Measurements from ENCODE around the gene C1QTNF9B. TPM values are rescaled to one million over a fixed set of nuclear protein-coding genes. Genes with fewer than 3 reads are reported as not detected.

Gene C1QTNF9B
- polyA plus RNA-seq, 3 donors = not detected

DNA sequence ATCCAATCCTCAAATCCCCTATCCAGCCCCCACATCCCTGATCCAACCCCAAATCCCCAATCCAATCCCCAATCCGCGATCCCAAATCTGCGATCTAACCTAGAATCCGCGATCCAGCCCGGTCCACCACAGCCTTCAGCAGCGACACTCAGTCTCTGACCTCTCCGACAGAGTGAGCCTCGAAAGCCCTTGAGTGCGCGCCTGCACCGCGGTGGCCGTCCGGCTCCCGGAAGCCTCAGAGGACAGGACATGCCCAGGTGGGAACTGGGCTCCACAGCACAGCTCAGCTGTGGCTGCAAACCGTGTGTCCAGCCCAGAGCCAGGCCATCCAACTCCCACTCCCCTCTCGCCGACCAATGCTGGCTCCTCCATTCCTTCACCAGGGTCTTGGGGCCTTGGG is 48.8 kb upstream of the C1QTNF9B start:
- no peaks in the 10 kb centered on the region for H3K9me3 ChIP-seq (replicated peaks in 1 of 2; ENCODE audit: control insufficient read depth in 1 of 2, insufficient read depth in 1 of 2, low read length in 2 of 2)
- H3K4me1 ChIP-seq (ENCODE audit: control insufficient read depth in 1 of 2, insufficient read depth in 2 of 2, low read length in 2 of 2) = no peaks in the 10 kb centered on the region
- H3K27me3 ChIP-seq (ENCODE audit: control insufficient read depth in 2 of 2, insufficient read depth in 2 of 2, low read length in 2 of 2) = no peaks in the 10 kb centered on the region
- no peaks in the 10 kb centered on the region for H3K36me3 ChIP-seq (replicated peaks in 1 of 2; ENCODE audit: control insufficient read depth in 1 of 2, insufficient read depth in 2 of 2, low read length in 2 of 2)
- no peak overlapping the region for H3K27ac ChIP-seq (ENCODE audit: low read depth in 1 of 2, low read length in 2 of 2)
- H4K20me1 ChIP-seq (ENCODE audit: insufficient read depth, low read length) = no peaks in the 10 kb centered on the region
- H3K4me2 ChIP-seq (replicated peaks; ENCODE audit: extremely low read depth, low read length, poor library complexity, severe bottlenecking) = no peak overlapping the region
- Mint-ChIP-seq H3K4me3 (peak overlapping the region in 1 of 2 donors; percentile 44), H3K4me1 (no peaks in the 10 kb centered on the region), H3K27me3 (ENCODE audit: low read depth in 3 of 3) (peaks cover 13 to 20% (median 17%) of the 10 kb centered on the region in 3 donors), H3K27ac (no peak overlapping the region), H3K36me3 (no peaks in the 10 kb centered on the region), H3K9me3 (peaks cover 0 to 3% (median 0%) of the 10 kb centered on the region in 7 donors)
- H3K4me3 ChIP-seq (replicated peaks in 1 of 3; ENCODE audit: low read depth in 2 of 3, low read length in 3 of 3) = no peak overlapping the region
- no peak overlapping the region for H3K9ac ChIP-seq (ENCODE audit: insufficient read depth, low read length, poor library complexity, severe bottlenecking)
- TF ChIP-seq, protein P1, sequence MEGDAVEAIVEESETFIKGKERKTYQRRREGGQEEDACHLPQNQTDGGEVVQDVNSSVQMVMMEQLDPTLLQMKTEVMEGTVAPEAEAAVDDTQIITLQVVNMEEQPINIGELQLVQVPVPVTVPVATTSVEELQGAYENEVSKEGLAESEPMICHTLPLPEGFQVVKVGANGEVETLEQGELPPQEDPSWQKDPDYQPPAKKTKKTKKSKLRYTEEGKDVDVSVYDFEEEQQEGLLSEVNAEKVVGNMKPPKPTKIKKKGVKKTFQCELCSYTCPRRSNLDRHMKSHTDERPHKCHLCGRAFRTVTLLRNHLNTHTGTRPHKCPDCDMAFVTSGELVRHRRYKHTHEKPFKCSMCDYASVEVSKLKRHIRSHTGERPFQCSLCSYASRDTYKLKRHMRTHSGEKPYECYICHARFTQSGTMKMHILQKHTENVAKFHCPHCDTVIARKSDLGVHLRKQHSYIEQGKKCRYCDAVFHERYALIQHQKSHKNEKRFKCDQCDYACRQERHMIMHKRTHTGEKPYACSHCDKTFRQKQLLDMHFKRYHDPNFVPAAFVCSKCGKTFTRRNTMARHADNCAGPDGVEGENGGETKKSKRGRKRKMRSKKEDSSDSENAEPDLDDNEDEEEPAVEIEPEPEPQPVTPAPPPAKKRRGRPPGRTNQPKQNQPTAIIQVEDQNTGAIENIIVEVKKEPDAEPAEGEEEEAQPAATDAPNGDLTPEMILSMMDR (IDR thresholded peaks at IDR 0.05) = no peak
- 61% methylated on average over 19 of the region's 19 CpGs for WGBS (ENCODE audit: insufficient coverage)
- H2AFZ ChIP-seq (ENCODE audit: insufficient read depth, low read depth, low read length, poor library complexity, severe bottlenecking) = no peak overlapping the region
- no peaks in the 10 kb centered on the region for H3K79me2 ChIP-seq (ENCODE audit: insufficient read depth, low read length)
- intact Hi-C loops (cut with micrococcal nuclease) = no loop called here
- no peak for DNase-seq

DNA sequence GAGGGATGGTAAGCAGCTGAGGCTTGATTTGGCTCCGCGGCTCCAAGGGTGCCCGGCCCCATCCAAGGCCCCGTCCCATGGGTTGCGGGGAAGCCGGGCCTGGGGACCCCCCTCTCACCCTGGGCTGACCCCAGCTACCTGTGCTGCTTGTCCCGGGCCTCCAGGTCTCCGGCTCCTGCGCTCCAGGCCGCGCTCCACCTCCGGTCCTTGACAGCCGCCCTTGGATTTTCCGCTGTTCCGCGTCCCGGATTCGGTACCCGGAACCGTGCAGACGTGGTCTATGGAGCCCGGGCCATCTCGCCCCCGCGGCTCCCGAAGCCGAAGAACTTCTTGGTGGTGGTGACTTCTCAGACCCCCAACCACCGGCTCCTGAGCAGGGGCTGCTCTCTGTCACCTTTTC is 48.3 kb upstream of the C1QTNF9B start:
- TF ChIP-seq, protein P1 (IDR thresholded peaks at IDR 0.05) = no peak
- intact Hi-C loops (cut with micrococcal nuclease) = no loop called here
- WGBS (ENCODE audit: insufficient coverage) = 43% methylated on average over 25 of the region's 28 CpGs

More for the DNA sequence above, 48.3 kb upstream of the C1QTNF9B start:
- Mint-ChIP-seq H3K27me3 (ENCODE audit: low read depth in 3 of 3) (peaks cover 13 to 21% (median 19%) of the 10 kb centered on the region in 3 donors), H3K4me1 (no peaks in the 10 kb centered on the region), H3K9me3 (peaks cover 0 to 3% (median 1%) of the 10 kb centered on the region in 7 donors), H3K4me3 (peak overlapping the region in 1 of 2 donors; percentile 44), H3K27ac (no peak overlapping the region), H3K36me3 (no peaks in the 10 kb centered on the region)
- H3K27ac ChIP-seq (ENCODE audit: low read depth in 1 of 2, low read length in 2 of 2) = no peak overlapping the region
- no peaks in the 10 kb centered on the region for H3K36me3 ChIP-seq (replicated peaks in 1 of 2; ENCODE audit: control insufficient read depth in 1 of 2, insufficient read depth in 2 of 2, low read length in 2 of 2)
- H3K79me2 ChIP-seq (ENCODE audit: insufficient read depth, low read length) = no peaks in the 10 kb centered on the region
- H4K20me1 ChIP-seq (ENCODE audit: insufficient read depth, low read length) = no peaks in the 10 kb centered on the region
- H3K9ac ChIP-seq (ENCODE audit: insufficient read depth, low read length, poor library complexity, severe bottlenecking) = no peak overlapping the region
- no peak overlapping the region for H3K4me3 ChIP-seq (replicated peaks in 1 of 3; ENCODE audit: low read depth in 2 of 3, low read length in 3 of 3)
- no peaks in the 10 kb centered on the region for H3K4me1 ChIP-seq (ENCODE audit: control insufficient read depth in 1 of 2, insufficient read depth in 2 of 2, low read length in 2 of 2)
- no peaks in the 10 kb centered on the region for H3K9me3 ChIP-seq (replicated peaks in 1 of 2; ENCODE audit: control insufficient read depth in 1 of 2, insufficient read depth in 1 of 2, low read length in 2 of 2)
- H2AFZ ChIP-seq (ENCODE audit: insufficient read depth, low read depth, low read length, poor library complexity, severe bottlenecking) = no peak overlapping the region
- no peak overlapping the region for H3K4me2 ChIP-seq (replicated peaks; ENCODE audit: extremely low read depth, low read length, poor library complexity, severe bottlenecking)
- DNase-seq = no peak
- no peaks in the 10 kb centered on the region for H3K27me3 ChIP-seq (ENCODE audit: control insufficient read depth in 2 of 2, insufficient read depth in 2 of 2, low read length in 2 of 2)
